Measurements from ENCODE around the gene C2orf68. TPM values are rescaled to one million over a fixed set of nuclear protein-coding genes. Genes with fewer than 3 reads are reported as not detected.

C2orf68 gene
- polyA plus RNA-seq, 1 donor (not counting 4 experiments of a cell fraction or from before 2014, with no cell fraction given), result 13.6 TPM

GRCh38 chr2:85656468-85656867 is 44.6 kb upstream of the C2orf68 start:
- dilution Hi-C loops (cut with MboI; ENCODE audit: extremely low pct_ligation_motif_present, low sequenced_read_pairs), result no loop called here
- no peak overlapping the region for H3K4me2 ChIP-seq (ENCODE audit: control insufficient read depth, extremely low read depth, insufficient read depth, low read depth, low read length)
- DNase-seq (ENCODE audit: low read depth, low spot score) (no peak), FAIRE-seq (no peak)
- no peak overlapping the region for H3K27ac ChIP-seq (ENCODE audit: control insufficient read depth, insufficient read depth, low read length)
- no peaks in the 10 kb centered on the region for H4K20me1 ChIP-seq (ENCODE audit: control insufficient read depth, extremely low read depth, insufficient read depth, low read length)
- H3K9me3 ChIP-seq (ENCODE audit: control insufficient read depth, low read depth, low read length), result no peaks in the 10 kb centered on the region
- no peaks in the 10 kb centered on the region for H3K4me1 ChIP-seq (ENCODE audit: control insufficient read depth, extremely low read depth, insufficient read depth, low read length)
- no peaks in the 10 kb centered on the region for H3K9me1 ChIP-seq (ENCODE audit: control insufficient read depth, extremely low read depth, insufficient read depth, low read length)
- no peak overlapping the region for H3K4me3 ChIP-seq (ENCODE audit: control insufficient read depth in 2 of 3, extremely low read depth in 1 of 3, insufficient read depth in 2 of 3, low read depth in 1 of 3, low read length in 3 of 3)
- H2AFZ ChIP-seq (ENCODE audit: control insufficient read depth, low read length), result no peak overlapping the region
- peaks cover 5 to 16% of the 10 kb centered on the region in 2 experiments for H3K36me3 ChIP-seq (ENCODE audit: control insufficient read depth in 2 of 2, extremely low read depth in 1 of 2, insufficient read depth in 2 of 2, low read length in 2 of 2)
- no peaks in the 10 kb centered on the region for H3K79me2 ChIP-seq (ENCODE audit: control insufficient read depth, insufficient read depth, low read length)
- TF ChIP-seq CTCF (optimal IDR thresholded peaks at IDR 0.05 in 1 of 3, IDR thresholded peaks at IDR 0.05 in 1 of 3, conservative IDR thresholded peaks at IDR 0.05 in 1 of 3; ENCODE audit: extremely low read depth in 1 of 3, insufficient read depth in 2 of 3, low read length in 3 of 3) (no peak), EZH2 (IDR thresholded peaks at IDR 0.05; ENCODE audit: low read length) (no peak)
- H3K9ac ChIP-seq (ENCODE audit: control insufficient read depth, extremely low read depth, insufficient read depth, low read length), result no peak overlapping the region
- H3K27me3 ChIP-seq (ENCODE audit: control insufficient read depth, extremely low read depth, insufficient read depth, low read length), result no peaks in the 10 kb centered on the region

DNA sequence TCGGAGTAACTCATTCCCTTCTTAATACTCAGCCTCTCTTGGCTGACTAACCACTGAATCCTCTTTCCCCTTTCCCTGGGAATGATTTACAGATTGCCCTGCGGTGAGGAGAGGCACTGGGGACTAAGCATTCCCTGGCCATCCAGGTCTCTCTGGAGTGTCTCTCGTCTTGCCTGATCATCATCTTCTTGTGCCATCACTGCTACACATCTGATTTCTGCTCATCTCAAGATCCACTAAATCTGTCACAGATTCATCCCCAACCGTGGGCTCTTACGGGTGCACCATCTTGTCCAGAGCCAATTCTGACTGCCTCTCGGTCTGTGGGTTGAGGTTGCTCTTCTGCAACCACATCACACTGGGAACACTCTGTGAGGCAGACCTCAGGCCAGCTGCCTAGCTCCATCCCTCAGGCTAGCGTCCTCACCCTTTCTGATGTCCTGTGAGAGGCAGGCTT is 44.1 kb upstream of the C2orf68 start:
- no peak overlapping the region for H2AFZ ChIP-seq (ENCODE audit: control insufficient read depth, low read length)
- no peaks in the 10 kb centered on the region for H3K9me3 ChIP-seq (ENCODE audit: control insufficient read depth, low read depth, low read length)
- no peaks in the 10 kb centered on the region for H3K27me3 ChIP-seq (ENCODE audit: control insufficient read depth, extremely low read depth, insufficient read depth, low read length)
- FAIRE-seq (no peak), DNase-seq (ENCODE audit: low read depth, low spot score) (no peak)
- no peaks in the 10 kb centered on the region for H3K79me2 ChIP-seq (ENCODE audit: control insufficient read depth, insufficient read depth, low read length)
- H3K36me3 ChIP-seq (ENCODE audit: control insufficient read depth in 2 of 2, extremely low read depth in 1 of 2, insufficient read depth in 2 of 2, low read length in 2 of 2), result peaks cover 5 to 19% of the 10 kb centered on the region in 2 experiments
- no peak overlapping the region for H3K4me2 ChIP-seq (ENCODE audit: control insufficient read depth, extremely low read depth, insufficient read depth, low read depth, low read length)
- TF ChIP-seq CTCF (optimal IDR thresholded peaks at IDR 0.05 in 1 of 3, IDR thresholded peaks at IDR 0.05 in 1 of 3, conservative IDR thresholded peaks at IDR 0.05 in 1 of 3; ENCODE audit: extremely low read depth in 1 of 3, insufficient read depth in 2 of 3, low read length in 3 of 3), result no peak
- no peak for TF ChIP-seq EZH2 (IDR thresholded peaks at IDR 0.05; ENCODE audit: low read length)
- no peak overlapping the region for H3K4me3 ChIP-seq (ENCODE audit: control insufficient read depth in 2 of 3, extremely low read depth in 1 of 3, insufficient read depth in 2 of 3, low read depth in 1 of 3, low read length in 3 of 3)
- no peaks in the 10 kb centered on the region for H4K20me1 ChIP-seq (ENCODE audit: control insufficient read depth, extremely low read depth, insufficient read depth, low read length)
- H3K27ac ChIP-seq (ENCODE audit: control insufficient read depth, insufficient read depth, low read length), result no peak overlapping the region
- no peaks in the 10 kb centered on the region for H3K9me1 ChIP-seq (ENCODE audit: control insufficient read depth, extremely low read depth, insufficient read depth, low read length)
- H3K9ac ChIP-seq (ENCODE audit: control insufficient read depth, extremely low read depth, insufficient read depth, low read length), result no peak overlapping the region
- no peaks in the 10 kb centered on the region for H3K4me1 ChIP-seq (ENCODE audit: control insufficient read depth, extremely low read depth, insufficient read depth, low read length)
- dilution Hi-C loops (cut with MboI; ENCODE audit: extremely low pct_ligation_motif_present, low sequenced_read_pairs), result no loop called here

Data from keratinocyte (primary cell).